CD14-positive monocyte (primary cell): ENCODE results near the gene KRTAP10-4. TPM values are rescaled to one million over a fixed set of nuclear protein-coding genes. Genes with fewer than 3 reads are reported as not detected.

ENCODE experiments used
- DNase-seq, 3 donors: peaks; one replicate each; pipeline ENCODE4 v3.0.0-alpha.2; 2011 to 2022
- H2AFZ ChIP-seq: 2 replicates; pipeline ENCODE4 v1.6.0; 2012; ENCODE audit warnings: mild to moderate bottlenecking, low read depth, low read length, inconsistent platforms; ENCODE audit not compliant: insufficient read depth, poor library complexity, severe bottlenecking
- H3K27ac ChIP-seq, 2 donors: 1 replicate in 1 of 2; 2 replicates in 1 of 2; pipeline ENCODE4 v1.5.1; 2012 to 2013; ENCODE audit warnings: low read length in 2 of 2, control low read depth in 1 of 2, inconsistent platforms in 1 of 2, low read depth in 1 of 2, mild to moderate bottlenecking in 1 of 2
- H3K27me3 ChIP-seq, 2 donors: one replicate each; pipeline versions ENCODE4 v1.6.0 to v1.6.1; 2011 to 2013; ENCODE audit warnings: low read length in 2 of 2; ENCODE audit not compliant: control insufficient read depth in 2 of 2, insufficient read depth in 2 of 2
- H3K36me3 ChIP-seq, 2 donors: replicated peaks in 1 of 2; 1 replicate in 1 of 2; 2 replicates in 1 of 2; pipeline versions ENCODE4 v1.5.1 to v1.6.1; 2012 to 2013; ENCODE audit warnings: low read length in 2 of 2, control low read depth in 1 of 2, inconsistent platforms in 1 of 2, mild to moderate bottlenecking in 1 of 2; ENCODE audit not compliant: insufficient read depth in 2 of 2, control insufficient read depth in 1 of 2
- H3K4me1 ChIP-seq, 2 donors: 1 replicate in 1 of 2; 2 replicates in 1 of 2; pipeline versions ENCODE4 v1.5.1 to v1.6.1; 2012 to 2013; ENCODE audit warnings: low read length in 2 of 2, control low read depth in 1 of 2, inconsistent platforms in 1 of 2, mild to moderate bottlenecking in 1 of 2, moderate library complexity in 1 of 2; ENCODE audit not compliant: insufficient read depth in 2 of 2, control insufficient read depth in 1 of 2
- H3K4me2 ChIP-seq: replicated peaks from 2 replicates; pipeline ENCODE3; 2012; ENCODE audit warnings: low read length, moderate library complexity, mild to moderate bottlenecking; ENCODE audit not compliant: poor library complexity, severe bottlenecking; ENCODE audit errors: extremely low read depth
- H3K4me3 ChIP-seq, 3 experiments: fragments of 200-600 bp in 1 of 3; sonication (generic) in 1 of 3; replicated peaks in 1 of 3; 1 replicate in 2 of 3; 2 replicates in 1 of 3; pipeline ENCODE4 v1.5.1; 2011 to 2013; ENCODE audit warnings: low read length in 3 of 3, mild to moderate bottlenecking in 3 of 3, control low read depth in 2 of 3, low read depth in 2 of 3, inconsistent platforms in 1 of 3, moderate library complexity in 1 of 3
- H3K79me2 ChIP-seq: 2 replicates; pipeline ENCODE4 v1.6.0; 2012; ENCODE audit warnings: mild to moderate bottlenecking, control low read depth, inconsistent platforms, low read length, moderate library complexity; ENCODE audit not compliant: insufficient read depth
- H3K9ac ChIP-seq: 2 replicates; pipeline ENCODE4 v1.6.0; 2017; ENCODE audit warnings: low read length, mild to moderate bottlenecking; ENCODE audit not compliant: insufficient read depth, poor library complexity, severe bottlenecking
- H3K9me3 ChIP-seq, 2 donors: replicated peaks in 1 of 2; 1 replicate in 1 of 2; 2 replicates in 1 of 2; pipeline versions ENCODE4 v1.5.1 to v1.6.1; 2012 to 2013; ENCODE audit warnings: low read length in 2 of 2, control low read depth in 1 of 2; ENCODE audit not compliant: control insufficient read depth in 1 of 2, insufficient read depth in 1 of 2
- H4K20me1 ChIP-seq: 2 replicates; pipeline ENCODE4 v1.6.0; 2012; ENCODE audit warnings: mild to moderate bottlenecking, low read length, control low read depth, moderate library complexity; ENCODE audit not compliant: insufficient read depth
- H3K27ac Mint-ChIP-seq, 7 donors: one replicate each; pipeline ENCODE4 v1.8.0; 2020; ENCODE audit warnings: mild to moderate bottlenecking in 7 of 7, mixed read lengths in 7 of 7, moderate library complexity in 6 of 7, inconsistent platforms in 2 of 7
- H3K27me3 Mint-ChIP-seq, 3 donors: one replicate each; pipeline ENCODE4 v1.8.0; 2021 to 2022; ENCODE audit warnings: low read depth in 3 of 3, mild to moderate bottlenecking in 3 of 3, mixed read lengths in 3 of 3, moderate library complexity in 3 of 3, inconsistent platforms in 1 of 3
- H3K36me3 Mint-ChIP-seq, 2 donors: one replicate each; pipeline ENCODE4 v1.8.0; 2020; ENCODE audit warnings: mixed read lengths in 2 of 2, inconsistent platforms in 1 of 2, mild to moderate bottlenecking in 1 of 2
- H3K4me1 Mint-ChIP-seq: one replicate; pipeline ENCODE4 v1.8.0; 2020; ENCODE audit warnings: mild to moderate bottlenecking, mixed read lengths
- H3K4me3 Mint-ChIP-seq, 2 donors: one replicate each; pipeline ENCODE4 v1.8.0; 2020; ENCODE audit warnings: mild to moderate bottlenecking in 2 of 2, mixed read lengths in 2 of 2, moderate library complexity in 1 of 2
- H3K9me3 Mint-ChIP-seq, 7 donors: one replicate each; pipeline ENCODE4 v1.8.0; 2020 to 2022; ENCODE audit warnings: mixed read lengths in 7 of 7, mild to moderate bottlenecking in 6 of 7, moderate library complexity in 6 of 7, inconsistent platforms in 2 of 7
- CTCF ChIP-seq: fragments of 200-600 bp; IDR thresholded peaks from one replicate; pipeline ENCODE4 v1.8.0; 2022; ENCODE audit warnings: antibody characterized with exemption, mild to moderate bottlenecking
- WGBS: methylation state at CpG from one replicate; pipeline ENCODE4 v1.1.5; 2013; ENCODE audit warnings: missing lambda C conversion rate; ENCODE audit not compliant: insufficient coverage; 5-methylcytosine and 5-hydroxymethylcytosine counted together
- intact Hi-C, 2 donors: fragments of 100-400 bp; cut with micrococcal nuclease; formaldehyde crosslinking; loops; one replicate each; pipeline versions ENCODE4 v1.15.0 to v1.15.1; 2023
- polyA plus RNA-seq, 3 donors: library from polyadenylated mRNA; depleted of rRNA in 1 of 3; unstranded in 2 of 3; stranded (reverse) in 1 of 3; fragments of 300-500 nt in 2 of 3; fragments of >200 nt in 1 of 3; fragmentation: Illumina TruSeq in 2 of 3; gene quantifications; 1 replicate in 2 of 3; 2 replicates in 1 of 3; pipeline ENCODE4 v1.2.3, GENCODE V29; 2012 to 2021

KRTAP10-4 gene
- polyA plus RNA-seq, 3 donors = not detected

GRCh38 chr21:44552136-44552535 is 21.4 kb upstream of the KRTAP10-4 start:
- whole genome bisulfite sequencing = 90% methylated on average over 6 of the region's 6 CpGs
- Histone ChIP-seq H3K9ac (no peak overlapping the region), H3K79me2 (no peaks in the 10 kb centered on the region), H3K36me3 (no peaks in the 10 kb centered on the region), H3K4me2 (no peak overlapping the region), H3K27me3 (peaks cover 2 to 8% of the 10 kb centered on the region in 2 donors), H3K27ac (no peak overlapping the region), H3K4me3 (no peak overlapping the region), H3K9me3 (peaks cover 5 to 7% of the 10 kb centered on the region in 2 donors), H4K20me1 (no peaks in the 10 kb centered on the region), H3K4me1 (no peaks in the 10 kb centered on the region), H2AFZ (no peak overlapping the region)
- H3K4me3 Mint-ChIP-seq = no peak overlapping the region
- no peaks in the 10 kb centered on the region for H3K36me3 Mint-ChIP-seq
- no peak for DNase-seq
- H3K27ac Mint-ChIP-seq = peak overlapping the region in 1 of 7 donors; percentile 31
- no peaks in the 10 kb centered on the region for H3K4me1 Mint-ChIP-seq
- intact Hi-C loops = no loop called here
- H3K9me3 Mint-ChIP-seq = peaks cover 3 to 10% (median 7%) of the 10 kb centered on the region in 7 donors
- H3K27me3 Mint-ChIP-seq = peaks cover 18 to 41% (median 26%) of the 10 kb centered on the region in 3 donors
- TF ChIP-seq CTCF = no peak

DNA sequence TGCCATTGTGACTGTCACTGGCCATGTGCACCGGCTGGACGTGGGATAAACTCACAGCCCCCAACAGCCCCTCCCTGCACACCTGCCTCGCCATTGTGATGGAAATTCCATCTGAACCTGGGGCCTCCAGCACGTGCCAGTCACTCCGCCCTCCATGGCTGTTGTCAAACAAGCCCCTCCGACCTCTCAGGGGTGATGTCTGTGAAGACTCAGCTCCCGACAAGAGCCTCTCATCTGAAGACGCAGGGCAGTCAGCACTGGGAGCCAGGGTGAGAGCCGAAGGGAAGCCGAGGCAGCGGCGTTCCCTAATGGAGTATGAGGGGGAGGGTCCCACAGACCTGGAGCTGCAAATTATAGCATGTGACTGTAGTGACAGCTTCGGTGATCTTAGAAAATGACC is 20.8 kb upstream of the KRTAP10-4 start:
- Histone ChIP-seq H3K27me3 (peaks cover 2% of the 10 kb centered on the region in 2 donors), H3K36me3 (no peaks in the 10 kb centered on the region), H4K20me1 (no peaks in the 10 kb centered on the region), H2AFZ (no peak overlapping the region), H3K4me2 (no peak overlapping the region), H3K79me2 (no peaks in the 10 kb centered on the region), H3K4me1 (no peaks in the 10 kb centered on the region), H3K27ac (no peak overlapping the region), H3K9ac (no peak overlapping the region), H3K4me3 (no peak overlapping the region), H3K9me3 (peaks cover 1 to 2% of the 10 kb centered on the region in 2 donors)
- H3K4me3 Mint-ChIP-seq = peak overlapping the region in 1 of 2 donors; percentile 31
- no peak overlapping the region for H3K27ac Mint-ChIP-seq
- intact Hi-C loops = no loop called here
- WGBS = 88% methylated on average over 13 of the region's 13 CpGs
- no peak for TF ChIP-seq CTCF
- peaks cover 13 to 39% (median 24%) of the 10 kb centered on the region in 3 donors for H3K27me3 Mint-ChIP-seq
- peaks cover 0 to 5% (median 2%) of the 10 kb centered on the region in 7 donors for H3K9me3 Mint-ChIP-seq
- no peaks in the 10 kb centered on the region for H3K4me1 Mint-ChIP-seq
- DNase-seq = no peak
- no peaks in the 10 kb centered on the region for H3K36me3 Mint-ChIP-seq
